ENCODE measurements around the gene ANKS1B.

- no peak for TF ChIP-seq GATA2 (IDR thresholded peaks at IDR 0.05; ENCODE audit: low read depth, low read length)
- TF ChIP-seq GATA3 (IDR thresholded peaks at IDR 0.05; ENCODE audit: low read depth, low read length), result no peak
Observed at GRCh38 chr12:99859126-99859525, 125.6 kb downstream of the ANKS1B start.

Measured in SH-SY5Y (cell line).